Fibroblast of lung (primary cell): ENCODE measurements around the gene SLC47A1.

Experiments used
- EZH2 ChIP-seq: IDR thresholded peaks from 2 replicates; pipeline ENCODE4 v1.5.1; 2012; ENCODE audit warnings: low read length, control low read depth, mild to moderate bottlenecking; ENCODE audit errors: missing control alignments
- TF ChIP-seq, protein P1 (sequence below), 2 donors: IDR thresholded peaks in 1 of 2; conservative IDR thresholded peaks in 1 of 2; 1 replicate in 1 of 2; 2 replicates in 1 of 2; pipeline ENCODE4 v1.5.1; 2011 to 2012; ENCODE audit warnings: low read length in 2 of 2, control low read depth in 1 of 2, inconsistent platforms in 1 of 2, low read depth in 1 of 2, mild to moderate bottlenecking in 1 of 2

DNA sequence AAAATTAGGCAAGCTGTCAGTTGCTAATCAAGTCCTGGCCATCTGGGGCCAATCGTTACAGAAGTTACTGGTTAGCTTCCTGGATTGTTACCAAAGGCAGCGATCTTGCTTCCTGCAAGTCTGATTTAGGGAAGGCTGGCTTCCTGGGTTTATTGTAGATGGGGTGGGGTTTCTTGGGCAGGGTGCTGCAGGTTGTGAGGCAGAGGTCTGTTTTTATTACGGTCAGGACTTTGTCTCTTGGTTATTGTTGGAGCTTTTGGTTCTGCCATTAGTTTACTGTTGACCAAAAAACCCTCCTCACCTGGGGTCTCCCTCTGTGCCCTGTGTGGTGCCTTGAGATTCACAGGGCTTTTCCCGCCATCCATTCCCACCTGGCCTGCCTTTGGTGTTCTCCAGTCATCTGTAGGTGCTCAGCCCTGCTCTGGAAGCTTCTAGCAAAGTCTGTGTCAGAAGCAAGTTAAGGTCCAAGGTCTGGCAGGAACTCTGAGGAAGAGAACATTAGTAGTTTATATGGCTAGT is 36.9 kb downstream of the SLC47A1 start:
- TF ChIP-seq, protein P1, sequence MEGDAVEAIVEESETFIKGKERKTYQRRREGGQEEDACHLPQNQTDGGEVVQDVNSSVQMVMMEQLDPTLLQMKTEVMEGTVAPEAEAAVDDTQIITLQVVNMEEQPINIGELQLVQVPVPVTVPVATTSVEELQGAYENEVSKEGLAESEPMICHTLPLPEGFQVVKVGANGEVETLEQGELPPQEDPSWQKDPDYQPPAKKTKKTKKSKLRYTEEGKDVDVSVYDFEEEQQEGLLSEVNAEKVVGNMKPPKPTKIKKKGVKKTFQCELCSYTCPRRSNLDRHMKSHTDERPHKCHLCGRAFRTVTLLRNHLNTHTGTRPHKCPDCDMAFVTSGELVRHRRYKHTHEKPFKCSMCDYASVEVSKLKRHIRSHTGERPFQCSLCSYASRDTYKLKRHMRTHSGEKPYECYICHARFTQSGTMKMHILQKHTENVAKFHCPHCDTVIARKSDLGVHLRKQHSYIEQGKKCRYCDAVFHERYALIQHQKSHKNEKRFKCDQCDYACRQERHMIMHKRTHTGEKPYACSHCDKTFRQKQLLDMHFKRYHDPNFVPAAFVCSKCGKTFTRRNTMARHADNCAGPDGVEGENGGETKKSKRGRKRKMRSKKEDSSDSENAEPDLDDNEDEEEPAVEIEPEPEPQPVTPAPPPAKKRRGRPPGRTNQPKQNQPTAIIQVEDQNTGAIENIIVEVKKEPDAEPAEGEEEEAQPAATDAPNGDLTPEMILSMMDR (conservative IDR thresholded peaks at IDR 0.05 in 1 of 2, IDR thresholded peaks at IDR 0.05 in 1 of 2; ENCODE audit: low read depth in 1 of 2, low read length in 2 of 2) = no peak
- TF ChIP-seq EZH2 = no peak
